ENCODE data around the gene PHLDA3. TPM values are rescaled to one million over a fixed set of nuclear protein-coding genes. Genes with fewer than 3 reads are reported as not detected.

PHLDA3 gene
- total and polyA plus RNA-seq, 2 of the 4 experiments (the other 2 are of a cell fraction): 41.6 to 102 TPM

DNA sequence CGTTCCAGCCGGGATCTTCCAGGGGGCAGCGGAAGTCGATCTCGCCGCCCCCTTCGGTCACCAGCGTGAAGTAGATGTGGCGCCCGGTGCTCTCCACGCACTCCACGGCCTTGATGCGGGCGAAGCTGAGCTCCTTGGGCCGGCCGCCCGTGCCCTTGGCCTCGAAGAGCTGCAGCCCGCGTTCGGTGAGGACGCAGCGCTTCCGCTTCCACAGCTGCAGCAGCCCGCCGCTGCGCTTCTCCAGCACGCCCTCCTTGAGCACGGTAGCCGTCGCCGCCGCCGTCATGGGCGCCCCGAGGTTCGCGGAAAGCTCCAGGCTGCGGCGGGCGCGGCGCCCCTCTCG, 516 bp downstream of the PHLDA3 start:
- Histone ChIP-seq H4K91ac (ENCODE audit: insufficient read depth, low read depth, low read length) (peak overlapping the region; percentile 77), H2BK15ac (ENCODE audit: low read depth, low read length) (no peak overlapping the region; the same call in 2 of the 3 replicates), H2BK5ac (ENCODE audit: low read depth, low read length, poor library complexity, severe bottlenecking) (peak overlapping the region; percentile 96), H2AK5ac (ENCODE audit: low read depth, low read length) (peak overlapping the region; percentile 89), H4K8ac (ENCODE audit: low read depth in 2 of 2, low read length in 2 of 2) (peak overlapping the region; percentile 66 to 77), H4K5ac (ENCODE audit: low read depth, low read length) (peak overlapping the region; percentile 50), H3K18ac (ENCODE audit: low read depth, low read length) (peak overlapping the region; percentile 53; the same call in 1 of the 2 replicates), H4K20me1 (ENCODE audit: insufficient read depth, low read length) (peaks cover 41% of the 10 kb centered on the region), H3K4me3 (ENCODE audit: insufficient read depth, low read depth, low read length) (peak overlapping the region; percentile 89), H3K4me1 (ENCODE audit: control insufficient read depth, insufficient read depth, low read length) (peaks cover 14% of the 10 kb centered on the region), H3K36me3 (ENCODE audit: control insufficient read depth, insufficient read depth, low read length) (peaks cover 24% of the 10 kb centered on the region), H3K9me1 (ENCODE audit: insufficient read depth, low read length) (peaks cover 18% of the 10 kb centered on the region), H2AK9ac (replicated peaks; ENCODE audit: low read depth, low read length, poor library complexity) (peak overlapping the region; percentile 100), H3K79me1 (ENCODE audit: low read depth in 1 of 2, low read length in 2 of 2) (peaks cover 10 to 49% of the 10 kb centered on the region in 2 experiments; a peak in 2 of 4 replicates), H3K27me3 (ENCODE audit: control insufficient read depth, insufficient read depth, low read length) (no peaks in the 10 kb centered on the region), H3K56ac (ENCODE audit: extremely low read depth, insufficient read depth, low read length) (peak overlapping the region; percentile 84), H3K9ac (ENCODE audit: low read depth, low read length) (peak overlapping the region; percentile 91), H2AFZ (replicated peaks; ENCODE audit: low read length, poor library complexity) (peak overlapping the region; percentile 91), H2BK20ac (ENCODE audit: low read depth, low read length) (no peak overlapping the region), H3K4ac (ENCODE audit: low read depth, low read length) (peak overlapping the region; percentile 80), H3K4me2 (ENCODE audit: low read depth, low read length) (peak overlapping the region; percentile 83), H3K23ac (ENCODE audit: low read depth, low read length) (peak overlapping the region; percentile 98), H2BK120ac (ENCODE audit: low read depth, low read length) (peak overlapping the region; percentile 33), H3K14ac (replicated peaks; ENCODE audit: low read depth, low read length) (peak overlapping the region; percentile 94), H3K9me3 (ENCODE audit: control insufficient read depth, insufficient read depth, low read length) (no peaks in the 10 kb centered on the region), H3K27ac (ENCODE audit: insufficient read depth, low read length) (peak overlapping the region; percentile 93)
- dilution Hi-C loops (cut with HindIII; ENCODE audit: low sequenced_read_pairs, unreplicated experiment): no loop called here
- intact Hi-C loops (cut with micrococcal nuclease): loop anchor here (2.0 to 5.0 kb wide), 3 partner anchors 18 to 39 kb away; partner anchors contain the start of gene CSRP1
- in situ Hi-C loops (cut with MboI; ENCODE audit: low sequenced_read_pairs): no loop called here
- ATAC-seq (ENCODE audit: low read depth): peak; percentile 2; the same call in 1 of the 2 replicates
- BruUV-seq (replicated peaks): TSS peak; percentile 21
- ChIA-PET POLR2A (ENCODE audit: unreplicated experiment) (interaction anchor here (0.6 to 2.1 kb wide), 5 partner anchors 13 to 303 kb away, joined by 4 to 7 read pairs (median 5); no protein-coding TSS in a partner anchor), CTCF (interaction anchor here (0.9 to 2.0 kb wide), 6 partner anchors 12 to 44 kb away, joined by 3 to 13 read pairs (median 4); no protein-coding TSS in a partner anchor)
- WGBS, 2 experiments (ENCODE audit: extremely low coverage in 2 of 2, insufficient read length in 1 of 2): 0% methylated on average over 27 of the region's 44 CpGs; no CpG with 5 or more reads in 1 of the 2 experiments
- no peak for DNase-seq
- TF ChIP-seq, protein P1, sequence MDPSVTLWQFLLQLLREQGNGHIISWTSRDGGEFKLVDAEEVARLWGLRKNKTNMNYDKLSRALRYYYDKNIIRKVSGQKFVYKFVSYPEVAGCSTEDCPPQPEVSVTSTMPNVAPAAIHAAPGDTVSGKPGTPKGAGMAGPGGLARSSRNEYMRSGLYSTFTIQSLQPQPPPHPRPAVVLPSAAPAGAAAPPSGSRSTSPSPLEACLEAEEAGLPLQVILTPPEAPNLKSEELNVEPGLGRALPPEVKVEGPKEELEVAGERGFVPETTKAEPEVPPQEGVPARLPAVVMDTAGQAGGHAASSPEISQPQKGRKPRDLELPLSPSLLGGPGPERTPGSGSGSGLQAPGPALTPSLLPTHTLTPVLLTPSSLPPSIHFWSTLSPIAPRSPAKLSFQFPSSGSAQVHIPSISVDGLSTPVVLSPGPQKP (IDR thresholded peaks at IDR 0.05; ENCODE audit: borderline replicate concordance, low read depth, low read length): no peak
- TF ChIP-seq SMC3 (IDR thresholded peaks at IDR 0.05; ENCODE audit: low read depth, low read length) (no peak), POLR2A (IDR thresholded peaks at IDR 0.05; ENCODE audit: low read depth, low read length) (no peak), MAZ (IDR thresholded peaks at IDR 0.05; ENCODE audit: borderline replicate concordance, low read depth, low read length) (no peak), BHLHE40 (IDR thresholded peaks at IDR 0.05; ENCODE audit: low read depth, low read length) (no peak), FOS (IDR thresholded peaks at IDR 0.05; ENCODE audit: low read depth, low read length) (no peak), RFX5 (IDR thresholded peaks at IDR 0.05; ENCODE audit: low read depth, low read length) (no peak), NFE2L2 (IDR thresholded peaks at IDR 0.05; ENCODE audit: low read depth, low read length) (no peak), RAD21 (IDR thresholded peaks at IDR 0.05; ENCODE audit: low read length) (no peak), CEBPB (IDR thresholded peaks at IDR 0.05; ENCODE audit: low read depth, low read length) (no peak), CHD1 (IDR thresholded peaks at IDR 0.05; ENCODE audit: low read depth, low read length) (no peak; the same call in 1 of the 2 replicates), RCOR1 (IDR thresholded peaks at IDR 0.05; ENCODE audit: insufficient replicate concordance, low read length) (no peak), MAFK (IDR thresholded peaks at IDR 0.05; ENCODE audit: low read depth, low read length) (no peak), MXI1 (IDR thresholded peaks at IDR 0.05; ENCODE audit: borderline replicate concordance, low read depth, low read length) (no peak)
- TF ChIP-seq, protein P2, sequence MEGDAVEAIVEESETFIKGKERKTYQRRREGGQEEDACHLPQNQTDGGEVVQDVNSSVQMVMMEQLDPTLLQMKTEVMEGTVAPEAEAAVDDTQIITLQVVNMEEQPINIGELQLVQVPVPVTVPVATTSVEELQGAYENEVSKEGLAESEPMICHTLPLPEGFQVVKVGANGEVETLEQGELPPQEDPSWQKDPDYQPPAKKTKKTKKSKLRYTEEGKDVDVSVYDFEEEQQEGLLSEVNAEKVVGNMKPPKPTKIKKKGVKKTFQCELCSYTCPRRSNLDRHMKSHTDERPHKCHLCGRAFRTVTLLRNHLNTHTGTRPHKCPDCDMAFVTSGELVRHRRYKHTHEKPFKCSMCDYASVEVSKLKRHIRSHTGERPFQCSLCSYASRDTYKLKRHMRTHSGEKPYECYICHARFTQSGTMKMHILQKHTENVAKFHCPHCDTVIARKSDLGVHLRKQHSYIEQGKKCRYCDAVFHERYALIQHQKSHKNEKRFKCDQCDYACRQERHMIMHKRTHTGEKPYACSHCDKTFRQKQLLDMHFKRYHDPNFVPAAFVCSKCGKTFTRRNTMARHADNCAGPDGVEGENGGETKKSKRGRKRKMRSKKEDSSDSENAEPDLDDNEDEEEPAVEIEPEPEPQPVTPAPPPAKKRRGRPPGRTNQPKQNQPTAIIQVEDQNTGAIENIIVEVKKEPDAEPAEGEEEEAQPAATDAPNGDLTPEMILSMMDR (conservative IDR thresholded peaks at IDR 0.05; ENCODE audit: low read depth, low read length): no peak
- TF ChIP-seq, protein P3, sequence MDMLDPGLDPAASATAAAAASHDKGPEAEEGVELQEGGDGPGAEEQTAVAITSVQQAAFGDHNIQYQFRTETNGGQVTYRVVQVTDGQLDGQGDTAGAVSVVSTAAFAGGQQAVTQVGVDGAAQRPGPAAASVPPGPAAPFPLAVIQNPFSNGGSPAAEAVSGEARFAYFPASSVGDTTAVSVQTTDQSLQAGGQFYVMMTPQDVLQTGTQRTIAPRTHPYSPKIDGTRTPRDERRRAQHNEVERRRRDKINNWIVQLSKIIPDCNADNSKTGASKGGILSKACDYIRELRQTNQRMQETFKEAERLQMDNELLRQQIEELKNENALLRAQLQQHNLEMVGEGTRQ (IDR thresholded peaks at IDR 0.05; ENCODE audit: low read depth, low read length): no peak
